Adipose tissue (tissue), 3 donors: ENCODE data around the gene EXT2. TPM values are rescaled to one million over a fixed set of nuclear protein-coding genes. Genes with fewer than 3 reads are reported as not detected.

Source experiments
- H3K27ac ChIP-seq: one replicate; pipeline ENCODE4 v1.5.1; 2013; ENCODE audit warnings: low read depth, low read length
- WGBS, 3 donors: extraction: QIAGEN DNeasy Blood & Tissue Kit; methylation state at CpG; one replicate each; pipeline ENCODE4 v1.1.7; 2013; 5-methylcytosine and 5-hydroxymethylcytosine counted together
- polyA plus RNA-seq, 3 donors: library from polyadenylated mRNA; stranded (reverse); fragments of 200-250 nt; gene quantifications; one replicate each; pipeline ENCODE4 v1.2.3, GENCODE V29; 2013
- donor health status: healthy with polysubstance abuse.
- donor health status: Bipolar disorder and iron deficiency.
- donor health status: healthy.

EXT2 gene
- polyA plus RNA-seq, 3 donors = 18.6 to 33.6 (median 20.7) TPM

DNA sequence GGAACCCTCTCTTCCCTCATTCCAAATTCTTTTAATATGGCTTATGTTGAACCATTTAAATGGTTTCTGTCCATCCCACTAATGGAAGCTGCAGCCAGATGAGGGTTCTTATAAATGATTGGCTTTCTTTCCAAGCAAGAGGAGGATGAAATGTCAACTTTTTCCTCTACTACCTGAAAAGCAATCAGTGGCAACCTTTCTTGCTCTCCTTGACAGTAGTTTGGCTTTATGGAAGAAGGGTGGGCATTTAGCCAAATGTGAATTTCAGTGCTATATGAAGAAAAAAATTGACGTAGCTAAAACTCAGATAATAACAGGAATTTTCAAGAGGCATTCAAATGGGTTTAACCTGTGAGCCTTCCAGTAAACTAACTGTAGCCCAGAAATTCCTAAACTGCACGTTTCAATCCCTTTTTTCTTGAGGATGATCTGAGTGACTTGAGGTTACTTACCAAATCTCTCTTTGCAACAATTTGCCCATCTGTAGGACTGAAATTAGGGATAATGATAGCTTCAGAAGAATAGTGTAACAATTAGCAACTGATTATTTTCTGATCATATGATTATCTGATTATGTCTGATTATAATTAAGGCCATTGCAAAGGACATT lies 90.9 kb downstream of the EXT2 start:
- WGBS, 3 donors = 76 to 87% (median 83%) methylated on average over 2 of the region's 2 CpGs
- H3K27ac ChIP-seq = no peak overlapping the region

DNA sequence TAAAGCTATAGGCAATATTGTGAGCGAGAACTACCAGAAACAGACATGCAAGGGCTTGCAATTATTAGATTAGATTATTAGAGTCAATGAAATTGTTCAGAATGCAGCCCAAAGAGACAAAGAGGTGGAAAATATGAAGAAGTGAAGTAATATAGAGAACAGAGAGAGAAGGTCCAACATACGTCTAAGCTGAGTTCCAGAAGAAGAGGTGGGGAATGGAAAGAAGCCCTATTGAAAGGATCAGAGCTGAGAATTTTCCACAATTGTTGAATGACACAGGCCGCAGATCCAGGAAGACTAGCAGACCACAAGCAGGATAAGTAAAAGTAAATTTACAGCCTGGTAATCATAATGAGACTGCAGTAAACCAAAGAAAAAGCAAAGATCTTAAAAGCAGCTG lies 93.2 kb downstream of the EXT2 start:
- no peak overlapping the region for H3K27ac ChIP-seq
- 98 to 100% (median 98%) methylated on average over 3 of the region's 3 CpGs for WGBS, 3 donors

DNA sequence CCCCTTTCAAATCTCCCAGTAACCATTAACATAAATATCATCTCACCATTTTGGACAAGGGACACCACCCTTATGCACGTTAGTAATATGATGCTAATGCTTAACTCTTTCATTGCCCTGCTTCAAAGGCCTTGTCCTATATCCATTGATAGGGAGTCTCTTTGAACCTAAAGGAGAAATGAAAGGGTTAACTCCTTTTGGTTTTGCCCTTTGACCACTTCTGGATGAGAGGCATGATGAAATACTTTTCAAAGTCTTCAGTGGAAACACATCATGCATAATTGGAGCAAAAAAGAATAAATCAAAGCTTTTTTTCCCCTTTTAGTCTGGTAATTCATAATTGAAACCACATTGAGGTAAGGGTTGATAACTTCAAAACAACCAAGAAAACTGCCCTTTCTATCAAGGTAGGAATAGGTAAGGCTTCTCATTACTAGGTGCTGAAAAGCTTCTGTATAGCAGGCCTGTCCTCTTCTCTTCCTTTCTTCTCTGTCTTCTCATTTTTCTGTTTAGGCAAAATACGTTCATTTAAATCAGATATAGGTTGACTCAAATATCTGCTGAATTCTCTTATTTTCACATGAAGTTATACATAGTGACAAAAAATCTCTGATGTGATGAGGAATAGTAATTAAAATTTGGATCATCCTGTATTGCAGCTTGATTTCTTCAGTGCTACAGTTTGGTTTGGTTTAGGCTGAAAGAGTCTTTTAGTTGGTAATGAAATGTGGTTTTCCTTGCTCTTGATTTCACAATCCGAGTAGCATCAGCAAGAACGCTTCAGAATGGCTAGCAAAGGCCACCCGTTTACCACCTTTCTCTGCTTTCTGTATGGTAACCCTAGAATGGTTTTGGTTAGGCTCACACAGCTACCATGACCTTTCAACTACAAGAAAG lies 94.8 kb downstream of the EXT2 start:
- no peak overlapping the region for H3K27ac ChIP-seq
- 63 to 94% (median 68%) methylated on average over 5 of the region's 5 CpGs for WGBS, 3 donors

DNA sequence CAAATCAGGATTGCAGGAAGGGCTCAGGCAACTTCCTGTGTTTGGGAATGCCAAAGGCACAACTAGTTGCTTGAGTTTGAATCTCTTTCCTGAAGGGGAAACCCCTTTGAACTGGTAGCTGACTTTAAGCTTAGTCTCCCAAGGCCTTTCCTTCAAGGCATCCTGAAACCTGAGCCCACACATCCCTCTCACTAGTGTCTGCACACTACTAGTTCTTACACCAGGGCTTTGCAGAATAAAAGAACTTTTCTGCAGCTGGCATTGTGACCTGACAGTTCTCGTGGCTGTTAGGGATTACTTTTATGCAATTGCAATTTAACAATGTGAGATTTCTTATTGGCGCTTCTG lies 95.4 kb downstream of the EXT2 start:
- WGBS, 3 donors = 74 to 90% (median 76%) methylated on average over 2 of the region's 2 CpGs
- no peak overlapping the region for H3K27ac ChIP-seq

DNA sequence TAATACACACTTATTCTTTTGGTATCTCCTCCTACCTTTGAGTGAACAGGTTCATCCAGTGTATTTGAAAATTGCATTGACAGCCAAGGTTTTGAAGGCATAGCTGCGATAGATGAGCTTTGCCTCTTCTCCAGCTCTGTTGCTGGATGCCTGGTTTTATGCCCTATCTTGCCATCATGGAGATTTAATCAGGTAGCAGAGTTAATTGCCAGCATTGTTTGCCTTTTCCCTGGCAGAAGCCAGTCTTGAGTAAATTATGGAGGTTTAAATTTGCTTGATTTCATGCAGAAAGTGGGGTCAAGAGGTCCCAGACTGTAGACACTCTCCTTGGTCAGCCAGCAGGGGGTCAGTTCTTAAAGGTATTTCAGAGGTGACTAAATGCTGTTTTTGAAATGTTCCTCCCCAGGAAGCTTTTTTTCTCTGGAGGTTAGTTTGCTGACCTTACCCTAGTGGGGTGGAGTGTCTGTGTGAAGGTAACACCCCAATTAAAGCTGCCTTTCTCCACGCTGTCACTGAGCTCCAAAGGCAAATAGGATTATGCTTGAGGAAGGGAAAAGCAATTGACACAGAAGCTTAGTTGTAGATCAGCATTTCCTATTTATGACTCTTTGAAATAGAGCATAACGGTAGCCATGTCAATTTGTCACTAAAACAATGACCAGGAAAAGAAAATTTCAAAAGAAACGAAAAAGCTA lies 96.0 kb downstream of the EXT2 start:
- H3K27ac ChIP-seq = no peak overlapping the region
- WGBS, 3 donors = 91 to 95% (median 91%) methylated on average over 4 of the region's 4 CpGs

DNA sequence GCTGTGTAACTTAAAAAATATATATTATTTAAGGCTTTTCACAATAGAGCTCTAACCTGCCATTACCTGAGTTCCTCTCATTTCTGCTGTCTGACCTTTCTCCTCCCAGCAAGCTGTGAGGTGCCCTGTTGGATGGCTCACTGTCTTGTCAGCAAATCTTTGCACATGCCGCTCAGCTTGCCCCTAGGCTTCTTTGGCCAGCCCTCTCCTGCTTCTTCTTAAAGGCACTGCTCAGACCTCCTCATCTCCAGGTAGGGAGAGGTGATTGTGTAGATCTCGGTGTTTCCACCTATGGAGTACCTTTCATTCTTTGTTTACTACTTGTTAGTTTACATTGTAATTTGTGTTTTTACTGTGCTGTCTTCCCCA lies 96.5 kb downstream of the EXT2 start:
- H3K27ac ChIP-seq = no peak overlapping the region
- WGBS, 3 donors = 94 to 97% (median 96%) methylated on average over 2 of the region's 2 CpGs

DNA sequence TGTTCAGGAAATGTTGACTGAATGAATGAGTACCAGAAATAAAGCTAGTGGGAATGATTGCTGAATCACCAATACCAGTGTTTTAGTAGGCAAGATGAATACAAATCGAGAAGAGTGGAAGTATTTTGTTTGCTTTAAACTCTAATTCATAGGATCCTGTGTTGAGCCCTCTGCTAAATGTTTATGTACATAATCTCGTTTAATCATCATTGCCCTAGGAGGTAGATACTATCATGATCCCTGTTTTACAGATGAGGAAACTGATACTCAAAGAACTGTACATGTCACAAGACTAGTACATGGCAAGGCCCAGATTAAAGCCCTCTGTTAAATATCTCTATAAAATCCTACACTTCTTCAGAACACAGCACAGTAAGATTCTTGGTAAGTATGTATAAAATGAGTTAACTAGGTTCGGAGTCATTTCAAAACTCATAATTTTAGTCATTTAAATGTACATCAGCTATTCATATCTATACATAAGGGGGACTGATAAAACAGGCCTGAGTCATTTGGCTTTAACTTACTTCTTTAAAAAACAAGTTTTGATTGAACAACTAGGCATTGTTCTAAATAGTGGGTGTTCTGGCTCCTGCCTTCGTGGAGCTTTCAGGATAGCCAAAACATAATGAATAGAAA lies 97.1 kb downstream of the EXT2 start:
- WGBS, 3 donors = 82 to 89% (median 84%) methylated on average over 4 of the region's 4 CpGs
- H3K27ac ChIP-seq = no peak overlapping the region

DNA sequence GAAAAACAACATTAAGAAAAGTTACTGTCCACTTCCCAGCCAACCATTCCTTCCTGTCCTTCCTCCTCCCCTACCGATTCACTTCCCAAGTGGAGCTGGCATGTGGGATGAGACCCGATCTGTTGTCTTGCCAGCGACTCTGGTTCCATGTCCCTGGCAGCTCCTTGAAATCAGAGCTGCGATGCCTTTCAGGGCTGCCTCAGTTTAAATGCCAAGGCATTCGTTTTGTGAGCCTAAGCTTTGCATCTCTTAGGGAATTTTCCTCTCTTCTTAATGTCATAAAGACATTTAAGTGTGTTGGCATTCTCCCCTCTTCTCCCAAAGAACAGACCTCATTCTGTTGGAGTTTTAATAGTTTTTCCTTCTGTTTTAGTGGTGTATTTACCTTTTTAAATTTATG lies 98.4 kb downstream of the EXT2 start:
- H3K27ac ChIP-seq = no peak overlapping the region
- 93 to 97% (median 95%) methylated on average over 5 of the region's 5 CpGs for WGBS, 3 donors

DNA sequence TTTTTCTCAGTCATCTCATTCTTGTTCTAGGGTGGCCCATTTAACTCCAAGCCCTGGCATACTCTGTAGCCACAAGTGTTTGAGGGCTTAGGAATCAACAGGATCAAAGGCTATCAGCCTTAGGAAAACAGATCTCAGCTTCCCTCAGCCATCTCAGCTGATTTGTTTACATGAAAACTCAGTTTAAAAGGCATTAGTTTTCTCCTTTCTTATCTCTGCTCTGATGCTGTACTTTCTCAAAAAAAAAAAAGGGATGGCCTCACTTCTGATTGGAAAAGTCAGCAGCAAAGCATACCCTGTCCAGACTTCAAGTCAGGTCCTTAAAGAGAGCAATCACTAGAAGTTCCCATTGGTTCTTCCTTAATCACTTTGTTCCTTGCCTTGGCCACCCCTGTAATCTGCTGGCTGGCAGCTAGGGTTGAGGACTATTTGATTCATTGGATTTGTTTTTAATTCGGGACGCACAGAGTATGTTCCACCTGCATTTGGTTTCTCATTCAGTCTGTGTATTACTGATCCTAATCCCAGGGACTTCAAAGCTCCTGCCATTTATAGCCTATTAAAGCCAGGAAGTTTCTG lies 102.8 kb downstream of the EXT2 start:
- WGBS, 3 donors = 84 to 94% (median 88%) methylated on average over 2 of the region's 2 CpGs

DNA sequence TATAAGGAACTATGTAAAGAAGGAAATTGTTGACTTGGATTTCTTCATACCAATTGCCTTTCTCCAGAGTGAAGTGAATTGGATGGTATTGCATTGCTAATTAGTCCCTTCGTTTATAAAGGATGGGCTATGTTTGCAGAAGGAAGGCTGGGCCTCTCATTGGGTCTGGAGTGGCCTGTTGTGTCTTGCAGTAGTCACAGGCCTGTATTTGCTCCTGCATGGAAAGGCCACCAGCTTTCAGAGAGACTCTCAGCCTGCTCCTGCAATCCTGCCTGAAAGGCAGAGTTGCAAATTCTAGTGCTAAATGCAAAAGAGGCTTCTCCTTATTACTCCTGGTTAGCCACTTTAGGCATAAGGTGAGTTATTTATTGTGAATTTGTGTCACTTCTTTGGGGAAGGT lies 103.8 kb downstream of the EXT2 start:
- WGBS, 3 donors = 47 to 75% (median 60%) methylated on average over 1 of the region's 1 CpG
- no peak overlapping the region for H3K27ac ChIP-seq

More for the DNA sequence above, 102.8 kb downstream of the EXT2 start:
- H3K27ac ChIP-seq = no peak overlapping the region

DNA sequence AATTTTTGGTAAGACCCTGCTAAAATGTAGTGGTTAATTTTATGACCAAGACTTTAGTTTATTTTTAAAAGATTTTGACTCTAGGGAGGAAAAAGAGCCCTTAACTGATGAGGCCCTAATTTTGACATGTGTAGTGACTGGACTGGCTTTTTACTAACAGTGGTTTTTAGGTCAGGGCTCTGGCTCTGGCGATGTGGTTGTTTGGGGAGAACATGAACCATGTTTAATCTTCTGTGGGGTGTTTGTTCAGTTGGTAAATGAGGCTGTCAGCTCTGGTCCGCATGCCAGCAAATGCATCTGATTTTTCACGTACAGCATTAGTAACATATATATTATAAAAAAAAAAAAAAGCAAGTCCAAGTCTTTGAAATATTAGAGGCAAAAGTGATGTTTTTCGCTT lies 104.3 kb downstream of the EXT2 start:
- 78 to 95% (median 90%) methylated on average over 4 of the region's 4 CpGs for WGBS, 3 donors
- H3K27ac ChIP-seq = no peak overlapping the region

DNA sequence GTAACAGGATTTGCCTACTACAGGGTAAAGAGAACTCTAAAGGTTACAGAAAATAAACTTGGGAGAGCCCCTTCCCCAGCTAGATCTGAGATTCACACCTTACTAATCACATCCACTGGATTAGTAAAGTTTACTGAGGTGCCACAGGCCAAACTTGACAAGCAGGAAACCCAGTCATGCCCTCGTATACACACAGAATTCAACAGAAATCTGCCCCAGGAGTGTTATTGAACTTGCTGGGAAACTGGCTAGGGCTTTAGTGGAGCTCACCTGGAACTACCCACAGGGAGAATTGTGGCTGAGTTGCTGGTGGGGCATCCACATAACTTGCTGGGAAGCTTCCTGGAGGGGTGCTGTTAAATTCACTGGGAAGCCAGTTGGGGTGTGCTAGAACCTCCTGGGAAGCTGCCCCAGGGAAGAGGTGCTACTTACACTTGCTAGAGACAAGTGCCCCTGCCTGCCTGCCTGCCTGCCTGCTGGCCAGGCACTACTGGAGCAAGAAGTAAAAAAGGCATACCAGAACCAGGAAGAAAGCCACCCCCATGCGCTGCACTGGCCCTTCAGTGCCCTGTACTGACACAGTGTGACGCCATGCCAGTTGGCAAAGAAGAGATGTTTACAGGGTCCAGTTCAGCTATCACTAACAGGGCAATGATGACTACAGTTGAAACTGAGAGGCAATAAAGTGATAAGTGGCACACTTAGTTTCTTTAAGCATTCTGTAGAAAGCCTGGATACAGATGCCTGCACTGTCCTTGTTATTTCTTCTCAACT lies 108.0 kb downstream of the EXT2 start:
- H3K27ac ChIP-seq = no peak overlapping the region
- 68 to 93% (median 78%) methylated on average over 3 of the region's 3 CpGs for WGBS, 3 donors

DNA sequence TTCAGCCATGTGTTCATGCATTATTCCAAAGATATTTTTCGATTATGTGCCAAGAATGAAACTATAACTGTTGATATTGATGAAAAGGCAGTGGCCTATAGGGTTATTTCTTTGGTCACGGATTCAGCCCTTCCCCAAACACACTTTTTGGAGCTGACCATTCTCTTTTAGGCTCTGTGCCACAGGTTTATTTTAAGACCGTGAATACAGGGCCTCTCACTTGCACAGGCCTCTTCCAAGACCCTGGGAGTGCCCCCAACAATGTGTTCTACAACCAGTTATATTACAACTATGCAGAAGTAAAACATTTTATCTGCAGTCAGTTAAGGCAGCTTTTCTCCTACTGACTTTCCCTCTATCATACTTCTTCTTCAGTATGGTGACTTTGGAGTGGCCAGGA lies 109.9 kb downstream of the EXT2 start:
- H3K27ac ChIP-seq = no peak overlapping the region
- 84 to 89% (median 84%) methylated on average over 3 of the region's 3 CpGs for WGBS, 3 donors

DNA sequence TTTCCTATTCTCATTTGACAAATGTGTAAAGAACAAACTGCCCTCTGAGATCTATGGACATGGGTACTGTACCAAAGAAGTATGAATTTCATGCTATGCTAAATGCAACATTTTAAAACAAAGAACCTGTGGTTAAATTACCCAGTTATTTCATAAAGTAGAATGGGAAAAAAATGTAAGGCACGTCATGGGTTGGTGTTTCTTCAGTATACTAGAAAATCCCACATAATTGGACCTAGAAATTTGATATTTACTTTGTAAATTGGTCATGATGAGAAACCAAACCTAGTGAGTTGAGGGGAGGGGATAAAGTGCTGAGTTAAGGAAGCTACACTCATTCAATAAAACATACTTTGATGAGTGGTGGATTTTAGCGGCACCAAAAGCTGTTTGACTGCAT lies 110.4 kb downstream of the EXT2 start:
- WGBS, 3 donors = 97 to 100% (median 98%) methylated on average over 2 of the region's 2 CpGs
- H3K27ac ChIP-seq = no peak overlapping the region

DNA sequence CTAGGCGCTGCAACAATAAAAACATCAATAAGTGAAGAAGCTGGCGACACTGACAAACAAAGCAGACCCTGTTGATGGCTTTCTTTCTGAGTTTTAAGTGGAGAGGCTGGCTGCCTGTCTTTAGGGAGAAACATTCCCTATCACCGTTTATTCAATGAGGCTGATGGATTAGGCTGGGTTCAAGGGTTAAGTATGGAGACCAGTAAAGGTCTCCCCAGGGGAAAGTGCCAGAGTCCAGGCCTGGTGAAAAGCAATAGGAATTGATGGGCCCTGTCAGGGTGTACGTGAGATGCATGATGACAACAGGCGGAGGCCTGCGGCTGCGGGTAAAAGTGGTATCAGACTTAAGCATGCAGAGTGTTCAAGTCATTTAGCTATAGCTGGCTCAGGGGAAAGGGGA lies 111.8 kb downstream of the EXT2 start:
- no peak overlapping the region for H3K27ac ChIP-seq
- 90 to 95% (median 90%) methylated on average over 7 of the region's 7 CpGs for WGBS, 3 donors

DNA sequence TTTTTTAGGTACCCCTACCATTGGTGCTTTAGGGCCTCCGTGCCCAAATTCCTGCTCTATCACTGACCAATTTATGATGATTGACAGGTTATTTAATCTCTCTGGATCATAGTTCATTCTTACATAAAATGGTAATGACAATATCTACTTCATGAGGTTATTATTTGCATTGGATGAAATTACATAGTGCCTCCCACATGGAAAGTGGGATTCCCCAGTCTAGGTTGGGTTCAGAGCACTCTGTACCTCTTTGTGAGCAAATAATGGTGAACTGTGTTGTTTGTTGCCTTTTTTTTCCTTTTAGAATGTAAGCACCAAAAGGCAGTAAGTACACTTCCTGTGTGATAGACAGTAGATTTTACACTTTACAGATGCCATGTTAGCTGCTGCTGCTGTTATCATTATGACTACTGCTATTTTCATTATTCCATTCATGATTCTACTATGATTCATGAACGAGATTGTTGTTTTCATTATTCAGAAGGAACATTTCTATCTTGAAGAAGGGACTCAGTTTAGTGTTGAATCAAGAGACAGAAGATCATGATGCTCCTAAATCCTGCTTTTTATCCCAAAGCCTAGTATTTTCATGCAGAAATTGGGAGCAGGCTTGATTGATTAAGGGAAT lies 113.6 kb downstream of the EXT2 start:
- no peak overlapping the region for H3K27ac ChIP-seq
- WGBS, 3 donors = 85 to 92% (median 89%) methylated on average over 2 of the region's 2 CpGs

DNA sequence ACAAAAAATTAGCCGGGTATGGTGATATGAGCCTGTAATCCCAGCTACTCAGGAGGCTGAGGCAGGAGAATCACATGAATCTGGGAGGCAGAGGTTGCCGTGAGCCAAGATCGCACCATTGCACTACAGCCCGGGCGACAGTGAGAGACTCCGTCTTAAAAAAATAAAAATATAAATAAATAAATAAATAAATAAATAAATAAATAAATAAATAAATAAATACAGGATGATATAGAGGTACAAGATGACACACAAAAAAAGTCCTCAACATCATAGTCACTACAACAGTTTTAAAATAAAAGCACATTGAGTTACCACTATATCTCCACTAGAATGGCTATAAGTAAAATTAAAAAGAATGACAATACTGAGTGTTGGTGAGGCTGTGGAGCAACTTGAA lies 116.7 kb downstream of the EXT2 start:
- no peak overlapping the region for H3K27ac ChIP-seq
- WGBS, 3 donors = 98 to 99% (median 99%) methylated on average over 6 of the region's 6 CpGs

DNA sequence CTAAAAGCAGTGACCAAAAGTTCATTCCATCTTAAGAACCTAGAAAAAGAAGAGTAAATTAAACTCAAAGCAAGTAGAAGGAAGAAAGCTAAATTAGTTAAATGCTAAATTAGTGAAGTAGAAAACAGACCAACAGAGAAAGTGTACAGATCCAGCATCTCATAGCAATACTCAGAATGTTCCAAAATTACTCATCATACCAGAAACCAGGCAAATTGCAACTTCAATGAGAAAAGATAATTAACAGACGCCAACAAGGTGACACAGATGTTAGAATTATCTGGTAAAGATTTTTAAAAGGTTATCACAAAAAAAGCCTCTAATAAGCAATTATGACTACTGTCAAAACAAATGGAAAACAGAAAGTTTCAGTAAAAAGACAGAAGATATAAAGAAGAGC lies 117.7 kb downstream of the EXT2 start:
- no peak overlapping the region for H3K27ac ChIP-seq
- WGBS, 3 donors = 88 to 100% (median 96%) methylated on average over 1 of the region's 1 CpG
